GM18517 (cell line): Measurements from ENCODE around the gene SGMS1.
"Not testable (repeated sequence)": the region's sequence is repeated elsewhere in the genome, so short reads cannot be mapped to it uniquely, and the experiment has no call there.

Experiments
- ATAC-seq: cut with Tn5 transposase; IDR thresholded peaks from one replicate; pipeline ENCODE4 v1.9.1; 2021; ENCODE audit warnings: mild to moderate bottlenecking, moderate library complexity; ENCODE audit not compliant: unreplicated experiment

SGMS1 gene

DNA sequence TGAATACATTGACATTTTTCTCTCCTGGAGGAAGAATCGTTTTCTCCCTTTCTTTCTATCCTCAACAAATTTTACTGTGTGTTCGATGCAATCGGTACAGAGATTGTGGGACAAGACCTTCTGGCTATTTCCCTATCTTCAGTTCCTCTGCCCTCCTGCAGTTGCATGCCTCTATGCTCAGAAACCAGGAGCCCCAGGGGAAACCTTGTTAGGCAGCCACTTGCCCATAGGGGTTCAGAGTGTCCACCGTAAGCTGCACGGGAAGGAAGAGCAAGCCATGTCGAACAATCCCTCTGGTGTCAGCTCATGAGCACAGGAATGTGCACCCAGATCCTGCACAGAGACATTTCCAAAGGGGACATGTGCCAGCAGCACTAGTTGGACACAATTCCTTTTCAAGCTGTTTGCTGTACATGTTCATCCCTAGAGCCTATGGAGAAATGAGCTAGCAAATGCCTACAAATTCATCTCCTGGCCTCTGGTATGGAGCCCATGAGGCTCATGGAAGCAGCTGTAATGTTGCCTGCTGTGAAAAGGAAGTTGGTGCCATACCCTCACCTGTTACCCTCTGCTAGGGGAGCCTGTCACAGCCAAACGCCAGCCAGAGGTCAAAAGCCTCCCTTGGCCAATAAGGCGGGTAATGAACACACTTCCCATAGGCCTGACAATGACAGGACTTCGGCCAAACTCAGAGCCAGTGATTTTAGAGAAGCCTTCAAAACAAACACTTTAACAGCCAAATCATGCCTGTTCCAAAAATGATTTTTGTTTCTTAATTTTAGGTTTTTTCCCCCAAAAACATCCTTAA lies 336.6 kb downstream of the SGMS1 start:
- no peak for ATAC-seq

- no peak for ATAC-seq
Measured at GRCh38 chr10:50286517-50286916, 337.2 kb downstream of the SGMS1 start.

- ATAC-seq, result no peak
Measured at GRCh38 chr10:50281967-50282522, 341.7 kb downstream of the SGMS1 start.

- no peak for ATAC-seq
Measured at GRCh38 chr10:50281210-50281966, 342.4 kb downstream of the SGMS1 start.

DNA sequence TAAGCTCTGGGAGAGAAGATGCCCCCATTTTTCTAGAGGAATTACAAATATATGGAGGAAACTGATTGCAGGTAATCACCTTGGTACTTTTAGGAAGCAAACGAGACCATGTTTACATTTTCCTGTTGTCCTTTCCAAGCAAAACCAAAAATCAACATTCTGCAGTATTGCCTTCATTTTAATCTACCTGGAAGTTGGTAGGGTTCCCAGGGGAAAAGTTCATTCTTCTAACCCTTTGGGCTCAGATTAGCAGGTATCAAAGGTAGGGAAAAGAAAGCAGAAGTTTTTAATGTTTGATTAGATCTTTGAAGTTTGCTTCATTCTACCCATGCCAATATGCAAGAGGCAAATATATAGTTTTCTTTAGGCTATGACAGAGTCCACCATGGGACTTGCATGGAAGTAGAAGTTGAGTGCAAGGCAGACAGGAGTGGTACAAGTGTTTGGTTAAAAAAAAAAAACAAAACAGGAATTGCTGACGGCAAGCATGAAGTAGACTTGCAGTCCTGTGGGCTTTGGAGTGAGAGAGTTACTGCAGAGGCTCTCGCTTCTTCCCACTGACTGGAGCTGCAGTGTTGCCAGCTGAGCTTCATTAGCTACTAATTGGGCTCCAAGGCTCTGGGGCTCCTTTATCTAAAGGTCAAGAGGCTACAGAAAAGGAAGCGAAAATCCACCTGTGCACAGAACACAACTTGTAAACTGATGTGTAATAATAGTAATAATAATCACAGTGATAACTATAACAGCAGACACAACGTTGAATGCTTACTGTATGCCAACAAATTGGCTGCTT lies 343.5 kb downstream of the SGMS1 start:
- ATAC-seq, result no peak

GRCh38 chr10:50279489-50279888 lies 344.3 kb downstream of the SGMS1 start:
- ATAC-seq, result no peak

DNA sequence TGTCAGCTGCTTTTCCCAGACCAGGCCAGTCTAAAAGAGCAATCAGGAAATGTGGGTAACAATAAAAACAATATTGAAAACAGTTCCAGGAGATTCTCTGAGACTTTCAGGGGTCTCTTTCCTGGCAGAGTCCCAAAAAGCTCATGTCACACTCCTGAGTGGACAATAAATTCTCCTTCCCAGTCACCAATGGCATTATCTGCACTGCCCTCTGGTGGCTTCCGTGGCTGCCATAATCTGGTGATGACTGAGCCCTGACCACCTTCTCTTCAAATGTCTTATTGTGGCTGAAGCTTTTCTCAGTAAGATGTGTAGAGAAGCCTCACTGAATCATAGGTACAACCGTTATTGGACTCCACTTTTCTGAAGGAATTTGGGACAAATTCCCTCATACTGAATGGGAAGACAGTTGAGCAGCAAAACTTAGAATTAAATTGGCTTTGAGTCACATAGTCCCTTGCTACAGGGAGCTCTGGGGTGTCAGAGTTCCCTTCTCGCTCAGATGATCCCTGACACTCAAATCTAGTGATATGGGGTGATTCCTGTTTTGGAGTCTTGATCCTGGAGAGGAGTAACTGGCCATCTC lies 348.0 kb downstream of the SGMS1 start:
- peak; percentile 60 for ATAC-seq

GRCh38 chr10:50272531-50272930 lies 351.2 kb downstream of the SGMS1 start:
- ATAC-seq, result no peak

GRCh38 chr10:50271564-50272250 lies 352.0 kb downstream of the SGMS1 start:
- ATAC-seq, result no peak

- ATAC-seq, result not testable (repeated sequence)
Measured at GRCh38 chr10:50267877-50268276, 355.9 kb downstream of the SGMS1 start.

GRCh38 chr10:50262625-50263024 lies 361.1 kb downstream of the SGMS1 start:
- ATAC-seq, result not testable (repeated sequence)

GRCh38 chr10:50260791-50261281 lies 362.9 kb downstream of the SGMS1 start:
- peak; percentile 99 for ATAC-seq
